Activated CD4-positive, alpha-beta T cell treated with anti-CD3 and anti-CD28 coated beads for 48 hours (primary cell): Measurements from ENCODE around the gene SCRN2.

ENCODE experiments used
- DNase-seq: peaks from one replicate; pipeline ENCODE4 v3.0.0-alpha.2; 2020

The SCRN2 gene

GRCh38 chr17:47871048-47871447 is 30.0 kb upstream of the SCRN2 start:
- no peak for DNase-seq

- DNase-seq = no peak
These were observed 29.0 kb upstream of the SCRN2 start for GRCh38 chr17:47870056-47870455.

GRCh38 chr17:47869114-47869513 is 28.0 kb upstream of the SCRN2 start:
- DNase-seq = no peak

- no peak for DNase-seq
These were observed 26.9 kb upstream of the SCRN2 start for GRCh38 chr17:47867813-47868533.

- DNase-seq = no peak
These were observed 25.9 kb upstream of the SCRN2 start for GRCh38 chr17:47866941-47867340.

GRCh38 chr17:47864791-47865216 is 23.7 kb upstream of the SCRN2 start:
- peak; percentile 39 for DNase-seq

- DNase-seq = no peak
These were observed 21.8 kb upstream of the SCRN2 start for GRCh38 chr17:47862621-47863440.

GRCh38 chr17:47860386-47860785 is 19.3 kb upstream of the SCRN2 start:
- DNase-seq = no peak

GRCh38 chr17:47857551-47858455 is 16.7 kb upstream of the SCRN2 start:
- DNase-seq = no peak

GRCh38 chr17:47856830-47857229 is 15.8 kb upstream of the SCRN2 start:
- no peak for DNase-seq

GRCh38 chr17:47855737-47856136 is 14.7 kb upstream of the SCRN2 start:
- no peak for DNase-seq

- no peak for DNase-seq
These were observed 12.5 kb upstream of the SCRN2 start for GRCh38 chr17:47853616-47854015.

GRCh38 chr17:47852113-47852949 is 11.3 kb upstream of the SCRN2 start:
- no peak for DNase-seq

GRCh38 chr17:47851764-47852112 is 10.7 kb upstream of the SCRN2 start:
- no peak for DNase-seq

- peak; percentile 74 for DNase-seq
These were observed 9.9 kb upstream of the SCRN2 start, which contains the start of gene SP6 for GRCh38 chr17:47850692-47851573. SP6 (minus strand) TSS chr17:47851163; CDS start chr17:47848429, 2,734 bp downstream.

- no peak for DNase-seq
These were observed 9.3 kb upstream of the SCRN2 start for GRCh38 chr17:47850373-47850691.

GRCh38 chr17:47848198-47848513 is 7.1 kb upstream of the SCRN2 start:
- no peak for DNase-seq

GRCh38 chr17:47847341-47848197 is 6.5 kb upstream of the SCRN2 start:
- peak; percentile 41 for DNase-seq

GRCh38 chr17:47846716-47847340 is 5.8 kb upstream of the SCRN2 start:
- no peak for DNase-seq

- DNase-seq = no peak
These were observed 4.6 kb upstream of the SCRN2 start for GRCh38 chr17:47845716-47846075.
